Measurements from ENCODE around the gene TST. TPM values are rescaled to one million over a fixed set of nuclear protein-coding genes. Genes with fewer than 3 reads are reported as not detected.

The TST gene
- total and polyA plus RNA-seq, 9 of the 15 experiments (the other 6 are each of a cell fraction or from before 2014, with no cell fraction given): 1.4 to 26.9 (median 12.4) TPM

DNA sequence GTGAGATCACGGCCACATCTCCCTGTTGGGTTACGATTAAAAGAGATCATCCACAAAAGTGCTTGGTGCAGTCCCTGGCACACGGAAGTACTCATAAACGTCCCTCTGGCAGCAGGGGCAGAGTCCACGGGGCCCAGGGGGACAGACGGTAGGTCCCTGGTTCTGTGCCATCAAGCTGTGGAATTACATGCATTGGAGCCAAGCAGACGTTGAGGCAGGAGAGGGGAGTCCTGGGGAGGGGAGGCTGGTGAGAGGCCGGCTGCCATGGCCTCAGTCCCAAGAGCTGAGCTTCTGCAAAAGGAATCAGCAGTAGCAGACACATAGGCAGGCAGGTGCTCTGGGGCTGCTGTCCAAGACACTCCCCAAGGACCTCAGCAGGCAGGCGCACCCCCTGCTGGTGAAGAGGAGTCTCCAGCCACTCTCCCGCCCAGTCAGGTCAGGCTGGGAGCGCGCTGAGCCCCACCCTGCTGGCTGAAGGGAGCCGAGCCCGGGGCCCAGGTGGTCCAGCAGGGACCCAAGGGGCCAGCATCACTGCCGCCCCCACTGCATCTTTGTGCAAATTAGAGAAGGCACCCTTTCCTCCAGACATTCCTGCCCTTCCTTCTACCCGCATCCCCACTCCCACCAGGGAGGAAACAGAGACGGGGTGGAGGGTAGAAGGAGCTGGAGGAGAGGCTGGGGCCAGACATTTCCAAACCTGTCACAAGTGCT is 24.7 kb upstream of the TST start (continued):
- TF ChIP-seq, protein P1, sequence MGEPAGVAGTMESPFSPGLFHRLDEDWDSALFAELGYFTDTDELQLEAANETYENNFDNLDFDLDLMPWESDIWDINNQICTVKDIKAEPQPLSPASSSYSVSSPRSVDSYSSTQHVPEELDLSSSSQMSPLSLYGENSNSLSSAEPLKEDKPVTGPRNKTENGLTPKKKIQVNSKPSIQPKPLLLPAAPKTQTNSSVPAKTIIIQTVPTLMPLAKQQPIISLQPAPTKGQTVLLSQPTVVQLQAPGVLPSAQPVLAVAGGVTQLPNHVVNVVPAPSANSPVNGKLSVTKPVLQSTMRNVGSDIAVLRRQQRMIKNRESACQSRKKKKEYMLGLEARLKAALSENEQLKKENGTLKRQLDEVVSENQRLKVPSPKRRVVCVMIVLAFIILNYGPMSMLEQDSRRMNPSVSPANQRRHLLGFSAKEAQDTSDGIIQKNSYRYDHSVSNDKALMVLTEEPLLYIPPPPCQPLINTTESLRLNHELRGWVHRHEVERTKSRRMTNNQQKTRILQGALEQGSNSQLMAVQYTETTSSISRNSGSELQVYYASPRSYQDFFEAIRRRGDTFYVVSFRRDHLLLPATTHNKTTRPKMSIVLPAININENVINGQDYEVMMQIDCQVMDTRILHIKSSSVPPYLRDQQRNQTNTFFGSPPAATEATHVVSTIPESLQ (CRISPR knock-in tag; IDR thresholded peaks at IDR 0.05): no peak
- TF ChIP-seq, protein P2, sequence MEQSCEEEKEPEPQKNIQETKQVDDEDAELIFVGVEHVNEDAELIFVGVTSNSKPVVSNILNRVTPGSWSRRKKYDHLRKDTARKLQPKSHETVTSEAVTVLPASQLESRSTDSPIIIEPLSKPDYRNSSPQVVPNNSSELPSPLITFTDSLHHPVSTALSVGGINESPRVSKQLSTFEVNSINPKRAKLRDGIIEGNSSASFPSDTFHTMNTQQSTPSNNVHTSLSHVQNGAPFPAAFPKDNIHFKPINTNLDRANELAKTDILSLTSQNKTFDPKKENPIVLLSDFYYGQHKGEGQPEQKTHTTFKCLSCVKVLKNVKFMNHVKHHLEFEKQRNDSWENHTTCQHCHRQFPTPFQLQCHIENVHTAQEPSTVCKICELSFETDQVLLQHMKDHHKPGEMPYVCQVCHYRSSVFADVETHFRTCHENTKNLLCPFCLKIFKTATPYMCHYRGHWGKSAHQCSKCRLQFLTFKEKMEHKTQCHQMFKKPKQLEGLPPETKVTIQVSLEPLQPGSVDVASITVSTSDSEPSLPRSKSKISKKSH (CRISPR knock-in tag; IDR thresholded peaks at IDR 0.05): no peak
- TF ChIP-seq ZKSCAN8 (CRISPR knock-in tag; IDR thresholded peaks at IDR 0.05) (no peak), CAMTA2 (CRISPR knock-in tag; conservative IDR thresholded peaks at IDR 0.05) (no peak), RAD21 (CRISPR knock-in tag; conservative IDR thresholded peaks at IDR 0.05 in 1 of 2, IDR thresholded peaks at IDR 0.05 in 1 of 2) (peak; percentile 58 to 74)
- TF ChIP-seq, protein P3, sequence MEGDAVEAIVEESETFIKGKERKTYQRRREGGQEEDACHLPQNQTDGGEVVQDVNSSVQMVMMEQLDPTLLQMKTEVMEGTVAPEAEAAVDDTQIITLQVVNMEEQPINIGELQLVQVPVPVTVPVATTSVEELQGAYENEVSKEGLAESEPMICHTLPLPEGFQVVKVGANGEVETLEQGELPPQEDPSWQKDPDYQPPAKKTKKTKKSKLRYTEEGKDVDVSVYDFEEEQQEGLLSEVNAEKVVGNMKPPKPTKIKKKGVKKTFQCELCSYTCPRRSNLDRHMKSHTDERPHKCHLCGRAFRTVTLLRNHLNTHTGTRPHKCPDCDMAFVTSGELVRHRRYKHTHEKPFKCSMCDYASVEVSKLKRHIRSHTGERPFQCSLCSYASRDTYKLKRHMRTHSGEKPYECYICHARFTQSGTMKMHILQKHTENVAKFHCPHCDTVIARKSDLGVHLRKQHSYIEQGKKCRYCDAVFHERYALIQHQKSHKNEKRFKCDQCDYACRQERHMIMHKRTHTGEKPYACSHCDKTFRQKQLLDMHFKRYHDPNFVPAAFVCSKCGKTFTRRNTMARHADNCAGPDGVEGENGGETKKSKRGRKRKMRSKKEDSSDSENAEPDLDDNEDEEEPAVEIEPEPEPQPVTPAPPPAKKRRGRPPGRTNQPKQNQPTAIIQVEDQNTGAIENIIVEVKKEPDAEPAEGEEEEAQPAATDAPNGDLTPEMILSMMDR (IDR thresholded peaks at IDR 0.05 in 2 of 3, conservative IDR thresholded peaks at IDR 0.05 in 1 of 3; ENCODE audit: insufficient read depth in 2 of 3, low read depth in 1 of 3, low read length in 3 of 3): peak; percentile 75 to 85 (median 75)

All from K562 (cell line).